Vein endothelial cell (primary cell): Measurements from ENCODE around the gene SNX20. TPM values are rescaled to one million over a fixed set of nuclear protein-coding genes. Genes with fewer than 3 reads are reported as not detected.

Experiments
- total RNA-seq: library from RNA; depleted of rRNA; stranded (reverse); fragments of >200 nt; gene quantifications from 2 replicates; pipeline ENCODE4 v1.2.3, GENCODE V29; 2012

SNX20 gene, protein sequence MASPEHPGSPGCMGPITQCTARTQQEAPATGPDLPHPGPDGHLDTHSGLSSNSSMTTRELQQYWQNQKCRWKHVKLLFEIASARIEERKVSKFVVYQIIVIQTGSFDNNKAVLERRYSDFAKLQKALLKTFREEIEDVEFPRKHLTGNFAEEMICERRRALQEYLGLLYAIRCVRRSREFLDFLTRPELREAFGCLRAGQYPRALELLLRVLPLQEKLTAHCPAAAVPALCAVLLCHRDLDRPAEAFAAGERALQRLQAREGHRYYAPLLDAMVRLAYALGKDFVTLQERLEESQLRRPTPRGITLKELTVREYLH
- not detected in 2 replicates for total RNA-seq

DNA sequence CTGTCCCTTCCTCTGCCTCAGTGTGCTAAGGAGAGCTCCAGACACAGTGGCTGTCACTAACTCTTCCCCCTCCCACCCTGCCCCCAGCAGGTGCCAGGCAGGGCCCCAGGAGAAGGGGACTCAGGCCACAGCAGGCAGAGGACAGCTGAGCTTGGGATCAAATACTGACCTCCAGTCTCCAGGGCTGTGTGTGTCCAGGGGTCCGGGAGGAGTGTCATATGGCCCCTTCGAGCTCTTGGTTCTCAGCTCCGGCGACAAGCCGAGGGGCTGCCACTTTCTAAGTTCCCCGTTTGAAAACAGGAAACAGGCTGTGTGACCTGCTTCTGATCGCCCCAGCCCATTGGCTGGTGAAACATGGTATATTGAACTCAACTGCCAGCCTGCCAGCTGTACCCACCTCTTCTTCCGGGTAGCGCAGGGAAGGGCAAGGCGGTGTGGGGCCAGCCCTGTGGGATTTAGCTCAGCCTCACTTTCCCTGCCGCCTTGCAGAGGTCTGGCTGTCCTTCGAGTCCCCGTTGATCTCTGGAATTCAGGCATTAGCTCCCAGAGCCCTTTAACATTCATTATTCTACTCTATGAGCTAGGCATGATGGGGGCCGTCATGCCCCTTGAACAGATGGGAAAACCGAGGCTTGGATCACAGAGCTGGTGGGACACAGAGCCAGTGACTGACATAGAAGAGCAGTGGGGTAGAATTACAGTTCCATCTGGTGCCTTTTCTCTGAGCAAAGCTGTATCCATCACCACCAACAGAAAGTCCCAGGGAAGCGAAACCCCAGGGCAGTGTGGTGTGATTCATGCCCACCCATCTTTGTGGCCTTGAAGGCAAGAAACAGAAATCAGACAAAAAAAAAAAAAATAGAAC lies at the start of gene SNX20:
TSS of gene SNX20 (minus strand) at position 292 of the 865 bp plus-strand sequence. CDS start 3,786 bp downstream, outside the sequence.

DNA sequence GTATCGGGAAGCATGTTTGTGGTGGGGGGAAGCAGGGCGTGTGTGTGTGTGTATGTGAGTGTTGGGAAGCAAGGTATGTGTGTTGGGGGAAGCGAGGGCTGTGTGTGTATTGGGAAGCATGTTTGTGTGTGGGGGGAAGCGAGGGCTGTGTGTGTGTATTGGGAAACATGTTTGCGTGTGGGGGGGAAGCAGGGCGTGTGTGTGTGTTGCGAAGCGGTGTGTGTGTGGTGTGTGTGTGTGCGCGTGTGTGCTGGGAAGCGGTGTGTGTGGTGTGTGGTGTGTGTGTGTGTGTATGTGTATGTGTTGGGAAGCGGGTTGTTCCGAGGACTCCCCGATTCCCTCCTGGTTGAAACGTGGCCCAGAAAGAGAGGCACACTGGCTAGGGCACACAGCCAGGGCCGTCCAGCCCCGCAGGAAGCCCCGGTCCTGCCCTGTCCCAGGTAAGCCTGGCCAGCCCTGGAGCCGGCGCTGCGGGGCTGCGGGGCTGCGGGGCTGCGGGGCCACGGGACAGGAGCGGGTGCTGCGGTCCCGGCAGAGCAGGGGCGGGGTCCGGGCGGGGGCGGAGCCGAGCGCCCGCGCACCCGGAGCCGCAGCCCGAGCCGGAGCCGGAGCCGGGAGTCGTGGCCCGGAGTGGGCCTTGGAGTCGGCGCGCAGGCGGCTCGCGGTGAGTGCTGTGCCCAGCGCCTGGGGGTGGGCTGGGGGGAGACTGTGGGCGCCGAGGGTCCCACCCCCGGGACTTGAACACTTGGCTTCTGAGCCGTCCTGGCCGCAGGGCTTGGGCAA lies 12.1 kb upstream of the SNX20 start, which contains the start of gene NOD2:
TSS of gene NOD2 (plus strand) at position 608 of the 783 bp plus-strand sequence. CDS start 5,890 bp downstream, outside the sequence.

Other genes with a start within 250 kb of the SNX20 start
- under 0.01 TPM in 1 of 2 replicates, not detected in the other for gene NKD1, start 132.9 kb downstream of the SNX20 start, total RNA-seq
- gene NOD2, start 12.3 kb upstream of the SNX20 start, total RNA-seq = under 0.01 TPM in 1 of 2 replicates, not detected in the other
- 25.2 and 29.9 TPM in 2 replicates for gene CYLD, start 60.8 kb upstream of the SNX20 start, total RNA-seq